Mammary epithelial cell (primary cell): ENCODE results near the gene MED10.

Source experiments
- CTCF ChIP-seq, 2 donors: IDR thresholded peaks in 1 of 2; conservative IDR thresholded peaks in 1 of 2; 2 replicates each; pipeline ENCODE4 v1.5.1; 2011 to 2012; ENCODE audit warnings: inconsistent platforms in 2 of 2, low read length in 2 of 2, mild to moderate bottlenecking in 2 of 2, control low read depth in 1 of 2, low read depth in 1 of 2; ENCODE audit not compliant: insufficient read depth in 1 of 2; ENCODE audit errors: extremely low read depth in 1 of 2
- EZH2 ChIP-seq: IDR thresholded peaks from 2 replicates; pipeline ENCODE4 v1.6.1; 2012; ENCODE audit warnings: low read length, inconsistent platforms, borderline replicate concordance

DNA sequence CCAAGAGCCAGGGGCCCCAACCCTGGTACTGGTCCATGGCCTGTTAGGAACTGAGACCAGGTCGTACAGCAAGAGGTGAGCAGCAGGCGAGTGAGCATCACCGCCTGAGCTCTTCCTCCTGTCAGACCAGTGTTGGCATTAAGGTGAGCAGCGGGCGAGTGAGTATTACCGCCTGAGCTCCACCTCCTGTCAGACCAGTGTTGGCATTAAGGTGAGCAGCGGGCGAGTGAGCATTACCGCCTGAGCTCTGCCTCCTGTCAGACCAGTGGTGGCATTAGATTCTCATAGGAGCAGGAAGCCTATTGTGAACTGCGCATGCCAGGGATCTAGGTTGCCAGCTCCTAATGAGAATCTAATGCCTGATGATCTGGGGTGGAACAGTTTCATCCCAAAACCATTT lies 39.3 kb upstream of the MED10 start:
- no peak for TF ChIP-seq CTCF (conservative IDR thresholded peaks at IDR 0.05 in 1 of 2, IDR thresholded peaks at IDR 0.05 in 1 of 2; ENCODE audit: extremely low read depth in 1 of 2, insufficient read depth in 1 of 2, low read depth in 1 of 2, low read length in 2 of 2)
- TF ChIP-seq EZH2, result no peak
